WTC11 (cell line): ENCODE results near the gene FGD5. TPM values are rescaled to one million over a fixed set of nuclear protein-coding genes. Genes with fewer than 3 reads are reported as not detected.

Experiments
- ATAC-seq: fragments of 200-7000 bp; cut with Tn5 transposase; 2 replicates; pipeline ENCODE4 v1.10.0; 2021; ENCODE audit warnings: mild to moderate bottlenecking, moderate library complexity
- CTCF ChIA-PET: fragments of 300-600 bp; sonication (Branson Sonifier 250); formaldehyde crosslinking; loops from one replicate; lab custom pipeline; 2021; ENCODE audit warnings: antibody characterized with exemption; lab: Charles Lee
- POLR2A ChIA-PET: fragments of 350-600 bp; sonication (Branson Sonifier 250); formaldehyde crosslinking; loops from one replicate; lab custom pipeline; 2021; ENCODE audit warnings: antibody characterized with exemption; lab: Charles Lee
- DNase-seq: peaks from one replicate; pipeline ENCODE4 v3.0.0; 2021; ENCODE audit warnings: low spot score
- H3K27ac Mint-ChIP-seq: 2 replicates; pipeline ENCODE4 v1.8.0; 2021; ENCODE audit warnings: mixed read lengths
- H3K27me3 Mint-ChIP-seq: 2 replicates; pipeline ENCODE4 v1.8.0; 2021; ENCODE audit warnings: low read depth, mild to moderate bottlenecking, moderate library complexity, mixed read lengths
- H3K36me3 Mint-ChIP-seq: 2 replicates; pipeline ENCODE4 v1.8.0; 2021; ENCODE audit warnings: mixed read lengths
- H3K4me1 Mint-ChIP-seq: 2 replicates; pipeline ENCODE4 v1.8.0; 2022; ENCODE audit warnings: mixed read lengths
- H3K4me3 Mint-ChIP-seq: 2 replicates; pipeline ENCODE4 v1.8.0; 2021; ENCODE audit warnings: mild to moderate bottlenecking, moderate library complexity, mixed read lengths
- H3K9me3 Mint-ChIP-seq: 2 replicates; pipeline ENCODE4 v1.8.0; 2021; ENCODE audit warnings: mixed read lengths
- CREB1 ChIP-seq: sonication (generic); formaldehyde crosslinking; IDR thresholded peaks from 2 replicates; pipeline ENCODE4 v1.8.0; 2023; ENCODE audit warnings: mild to moderate bottlenecking, missing genetic modification reagents
- CREM ChIP-seq: sonication (generic); formaldehyde crosslinking; IDR thresholded peaks from 2 replicates; pipeline ENCODE4 v1.8.1; 2022; ENCODE audit warnings: mild to moderate bottlenecking, missing genetic modification reagents, moderate library complexity
- ESRRA ChIP-seq: sonication (generic); formaldehyde crosslinking; IDR thresholded peaks from 2 replicates; pipeline ENCODE4 v1.8.1; 2022; ENCODE audit warnings: mild to moderate bottlenecking, missing genetic modification reagents, borderline replicate concordance
- KAT7 ChIP-seq: sonication (generic); formaldehyde crosslinking; IDR thresholded peaks from 2 replicates; pipeline ENCODE4 v1.8.1; 2023; ENCODE audit warnings: missing genetic modification reagents, mild to moderate bottlenecking, borderline replicate concordance
- NR3C1 ChIP-seq: sonication (generic); formaldehyde crosslinking; conservative IDR thresholded peaks from 2 replicates; pipeline ENCODE4 v1.8.1; 2023; ENCODE audit warnings: low read depth, mild to moderate bottlenecking, missing genetic modification reagents
- TP53 ChIP-seq: sonication (generic); formaldehyde crosslinking; IDR thresholded peaks from 2 replicates; pipeline ENCODE4 v1.8.1; 2023; ENCODE audit warnings: mild to moderate bottlenecking, missing genetic modification reagents
- ZBTB21 ChIP-seq: sonication (generic); formaldehyde crosslinking; IDR thresholded peaks from 2 replicates; pipeline ENCODE4 v1.8.1; 2023; ENCODE audit warnings: mild to moderate bottlenecking, missing genetic modification reagents, borderline replicate concordance
- total RNA-seq: library from RNA; stranded (reverse); gene quantifications from 3 replicates; pipeline ENCODE4 v1.2.3, GENCODE V29; 2021
- TF ChIP-seq, protein P1 (sequence below): fragments of 250-450 bp; sonication (Bioruptor Pico); IDR thresholded peaks from 2 replicates; pipeline ENCODE4 v1.9.0; 2021; ENCODE audit warnings: mild to moderate bottlenecking, borderline replicate concordance
- TF ChIP-seq, protein P2 (sequence below): sonication (generic); formaldehyde crosslinking; IDR thresholded peaks from 2 replicates; pipeline ENCODE4 v1.8.0; 2022; ENCODE audit warnings: mild to moderate bottlenecking, missing genetic modification reagents
- TF ChIP-seq, protein P3 (sequence below): fragments of 250-450 bp; sonication (Bioruptor Pico); IDR thresholded peaks from 2 replicates; pipeline ENCODE4 v1.9.0; 2021; ENCODE audit warnings: mild to moderate bottlenecking
- TF ChIP-seq, protein P4 (sequence below): fragments of 250-450 bp; sonication (Bioruptor Pico); conservative IDR thresholded peaks from 2 replicates; pipeline ENCODE4 v1.9.0; 2021; ENCODE audit warnings: mild to moderate bottlenecking
- TF ChIP-seq, protein P5 (sequence below): sonication (generic); formaldehyde crosslinking; IDR thresholded peaks from 2 replicates; pipeline ENCODE4 v1.8.0; 2022; ENCODE audit warnings: mild to moderate bottlenecking, missing genetic modification reagents
- TF ChIP-seq, protein P6 (sequence below): sonication (generic); formaldehyde crosslinking; conservative IDR thresholded peaks from 2 replicates; pipeline ENCODE4 v1.8.1; 2023; ENCODE audit warnings: mild to moderate bottlenecking, low read depth, missing genetic modification reagents, moderate library complexity

The FGD5 gene
- total RNA-seq, 1 experiment from 2014 or later: 18.3 TPM

DNA sequence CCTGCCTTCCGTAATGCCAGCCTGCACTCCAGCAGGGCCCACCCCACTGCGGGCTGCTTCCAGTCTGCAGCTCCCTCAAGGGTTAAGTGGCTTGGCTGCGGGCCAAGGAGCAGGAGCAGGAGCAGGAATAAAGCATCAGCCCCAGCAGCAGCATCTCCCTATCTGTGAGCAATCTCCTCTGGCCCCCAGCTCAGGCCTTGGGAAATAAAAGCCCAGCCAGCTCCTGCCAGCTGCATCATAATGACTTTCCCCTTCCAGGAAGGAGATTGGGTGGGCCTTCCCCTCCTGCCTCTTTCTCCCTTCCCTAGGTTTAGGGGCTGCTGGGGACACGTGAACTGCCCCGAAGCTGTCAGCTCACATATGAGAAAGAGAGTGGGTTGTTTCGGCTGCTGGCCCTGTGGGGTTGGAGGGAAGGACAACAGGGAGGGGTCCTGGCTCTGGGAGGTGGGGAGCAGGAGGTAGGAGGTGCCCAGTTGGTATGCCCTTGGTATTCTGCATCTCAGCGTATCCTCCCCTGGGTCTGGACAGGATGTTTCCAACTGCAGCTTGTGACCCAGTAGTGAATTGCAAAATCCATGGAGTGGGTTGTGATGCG is 34.6 kb upstream of the FGD5 start (continued):
- TF ChIP-seq, protein P1, sequence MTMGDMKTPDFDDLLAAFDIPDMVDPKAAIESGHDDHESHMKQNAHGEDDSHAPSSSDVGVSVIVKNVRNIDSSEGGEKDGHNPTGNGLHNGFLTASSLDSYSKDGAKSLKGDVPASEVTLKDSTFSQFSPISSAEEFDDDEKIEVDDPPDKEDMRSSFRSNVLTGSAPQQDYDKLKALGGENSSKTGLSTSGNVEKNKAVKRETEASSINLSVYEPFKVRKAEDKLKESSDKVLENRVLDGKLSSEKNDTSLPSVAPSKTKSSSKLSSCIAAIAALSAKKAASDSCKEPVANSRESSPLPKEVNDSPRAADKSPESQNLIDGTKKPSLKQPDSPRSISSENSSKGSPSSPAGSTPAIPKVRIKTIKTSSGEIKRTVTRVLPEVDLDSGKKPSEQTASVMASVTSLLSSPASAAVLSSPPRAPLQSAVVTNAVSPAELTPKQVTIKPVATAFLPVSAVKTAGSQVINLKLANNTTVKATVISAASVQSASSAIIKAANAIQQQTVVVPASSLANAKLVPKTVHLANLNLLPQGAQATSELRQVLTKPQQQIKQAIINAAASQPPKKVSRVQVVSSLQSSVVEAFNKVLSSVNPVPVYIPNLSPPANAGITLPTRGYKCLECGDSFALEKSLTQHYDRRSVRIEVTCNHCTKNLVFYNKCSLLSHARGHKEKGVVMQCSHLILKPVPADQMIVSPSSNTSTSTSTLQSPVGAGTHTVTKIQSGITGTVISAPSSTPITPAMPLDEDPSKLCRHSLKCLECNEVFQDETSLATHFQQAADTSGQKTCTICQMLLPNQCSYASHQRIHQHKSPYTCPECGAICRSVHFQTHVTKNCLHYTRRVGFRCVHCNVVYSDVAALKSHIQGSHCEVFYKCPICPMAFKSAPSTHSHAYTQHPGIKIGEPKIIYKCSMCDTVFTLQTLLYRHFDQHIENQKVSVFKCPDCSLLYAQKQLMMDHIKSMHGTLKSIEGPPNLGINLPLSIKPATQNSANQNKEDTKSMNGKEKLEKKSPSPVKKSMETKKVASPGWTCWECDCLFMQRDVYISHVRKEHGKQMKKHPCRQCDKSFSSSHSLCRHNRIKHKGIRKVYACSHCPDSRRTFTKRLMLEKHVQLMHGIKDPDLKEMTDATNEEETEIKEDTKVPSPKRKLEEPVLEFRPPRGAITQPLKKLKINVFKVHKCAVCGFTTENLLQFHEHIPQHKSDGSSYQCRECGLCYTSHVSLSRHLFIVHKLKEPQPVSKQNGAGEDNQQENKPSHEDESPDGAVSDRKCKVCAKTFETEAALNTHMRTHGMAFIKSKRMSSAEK: no peak
- TF ChIP-seq, protein P2, sequence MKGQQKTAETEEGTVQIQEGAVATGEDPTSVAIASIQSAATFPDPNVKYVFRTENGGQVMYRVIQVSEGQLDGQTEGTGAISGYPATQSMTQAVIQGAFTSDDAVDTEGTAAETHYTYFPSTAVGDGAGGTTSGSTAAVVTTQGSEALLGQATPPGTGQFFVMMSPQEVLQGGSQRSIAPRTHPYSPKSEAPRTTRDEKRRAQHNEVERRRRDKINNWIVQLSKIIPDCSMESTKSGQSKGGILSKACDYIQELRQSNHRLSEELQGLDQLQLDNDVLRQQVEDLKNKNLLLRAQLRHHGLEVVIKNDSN (CRISPR knock-in tag): no peak
- TF ChIP-seq, protein P3, sequence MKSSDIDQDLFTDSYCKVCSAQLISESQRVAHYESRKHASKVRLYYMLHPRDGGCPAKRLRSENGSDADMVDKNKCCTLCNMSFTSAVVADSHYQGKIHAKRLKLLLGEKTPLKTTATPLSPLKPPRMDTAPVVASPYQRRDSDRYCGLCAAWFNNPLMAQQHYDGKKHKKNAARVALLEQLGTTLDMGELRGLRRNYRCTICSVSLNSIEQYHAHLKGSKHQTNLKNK (CRISPR knock-in tag): no peak

DNA sequence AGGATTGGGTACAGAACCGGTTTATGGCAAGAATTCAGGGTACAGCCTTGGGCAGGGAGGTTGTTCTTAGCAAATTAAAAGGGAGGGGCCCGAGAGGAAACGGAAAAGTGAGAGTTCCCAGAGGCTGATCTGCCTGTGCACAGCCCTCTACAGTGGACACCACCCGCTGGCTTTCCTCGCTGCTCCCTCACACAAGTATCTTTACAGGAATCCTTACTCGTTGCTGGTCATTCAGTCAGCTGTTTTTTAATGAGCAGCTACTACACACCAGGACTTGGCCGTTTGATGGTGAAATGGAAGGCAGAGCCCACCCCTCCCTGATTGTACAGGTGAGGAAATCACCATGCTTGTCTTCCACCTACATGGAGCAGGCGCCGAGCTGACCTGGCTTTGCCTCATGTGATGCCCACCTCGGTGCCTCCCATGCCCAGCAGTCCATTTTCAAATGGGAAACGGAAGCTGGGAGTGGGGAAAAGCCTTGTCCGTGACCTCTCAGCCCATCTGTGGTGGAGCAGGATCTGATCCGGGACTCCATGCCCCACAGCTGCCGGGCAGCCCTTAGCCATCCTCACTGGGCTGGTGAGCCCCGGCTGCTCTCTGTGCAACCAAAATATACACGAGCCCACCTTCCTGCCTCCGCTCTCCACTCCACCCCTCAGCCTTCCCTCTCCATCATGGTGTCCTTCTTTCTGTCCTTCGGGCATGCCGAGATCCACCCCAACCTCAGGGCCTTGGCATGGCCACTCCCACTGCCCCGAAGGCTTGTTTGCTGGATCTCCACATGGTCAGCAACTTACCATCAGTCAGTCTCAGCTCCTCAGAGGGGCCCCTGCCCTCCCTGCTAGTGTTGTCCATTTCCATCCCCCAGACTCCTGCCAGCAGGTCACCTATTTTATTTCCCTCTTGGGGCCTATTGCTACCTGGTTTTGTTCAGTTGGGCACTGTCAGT is 33.3 kb upstream of the FGD5 start:
- H3K27me3 Mint-ChIP-seq: no peaks in the 10 kb centered on the region
- no peak for DNase-seq
- CTCF ChIA-PET: interaction anchor here (1.0 to 2.4 kb wide), 5 partner anchors 26 to 184 kb away, joined by 3 to 14 read pairs (median 3); no protein-coding TSS in a partner anchor
- TF ChIP-seq, protein P1: no peak
- no peak for TF ChIP-seq ESRRA
- TF ChIP-seq KAT7 (CRISPR knock-in tag): no peak
- TF ChIP-seq TP53: no peak
- TF ChIP-seq NR3C1 (CRISPR knock-in tag): no peak
- TF ChIP-seq ZBTB21 (CRISPR knock-in tag): no peak
- TF ChIP-seq, protein P4, sequence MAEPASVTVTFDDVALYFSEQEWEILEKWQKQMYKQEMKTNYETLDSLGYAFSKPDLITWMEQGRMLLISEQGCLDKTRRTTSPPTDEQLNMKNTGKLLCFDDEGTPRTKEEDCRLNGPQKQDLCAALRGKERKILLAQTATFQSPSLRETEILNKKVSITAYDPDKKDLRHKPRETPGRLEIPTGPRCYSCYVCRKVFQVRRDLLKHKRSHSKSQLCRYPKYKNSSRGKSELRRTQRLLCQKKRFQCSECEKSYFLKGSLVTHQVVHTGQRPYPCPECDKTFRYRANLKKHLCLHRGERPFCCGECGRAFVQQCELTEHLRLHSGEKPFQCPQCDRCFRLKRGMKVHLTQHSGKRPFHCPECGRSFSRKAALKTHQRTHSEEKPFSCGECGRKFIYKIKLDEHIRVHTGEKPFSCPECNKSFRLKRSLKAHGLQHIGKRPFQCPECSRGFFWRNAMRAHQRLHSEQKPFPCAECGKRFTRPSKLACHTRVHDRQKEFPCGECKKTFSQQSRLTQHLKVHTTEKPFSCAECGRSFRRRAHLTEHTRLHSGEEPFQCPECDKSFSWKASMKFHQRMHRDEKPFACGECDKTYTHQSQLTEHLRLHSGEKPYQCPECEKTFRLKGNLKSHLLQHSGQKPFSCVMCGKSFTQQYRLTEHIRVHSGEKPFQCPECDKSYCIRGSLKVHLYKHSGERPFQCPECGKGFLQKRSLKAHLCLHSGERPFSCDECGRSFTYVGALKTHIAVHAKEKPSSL (CRISPR knock-in tag): no peak
- no peak for TF ChIP-seq CREM (CRISPR knock-in tag)
- TF ChIP-seq, protein P5, sequence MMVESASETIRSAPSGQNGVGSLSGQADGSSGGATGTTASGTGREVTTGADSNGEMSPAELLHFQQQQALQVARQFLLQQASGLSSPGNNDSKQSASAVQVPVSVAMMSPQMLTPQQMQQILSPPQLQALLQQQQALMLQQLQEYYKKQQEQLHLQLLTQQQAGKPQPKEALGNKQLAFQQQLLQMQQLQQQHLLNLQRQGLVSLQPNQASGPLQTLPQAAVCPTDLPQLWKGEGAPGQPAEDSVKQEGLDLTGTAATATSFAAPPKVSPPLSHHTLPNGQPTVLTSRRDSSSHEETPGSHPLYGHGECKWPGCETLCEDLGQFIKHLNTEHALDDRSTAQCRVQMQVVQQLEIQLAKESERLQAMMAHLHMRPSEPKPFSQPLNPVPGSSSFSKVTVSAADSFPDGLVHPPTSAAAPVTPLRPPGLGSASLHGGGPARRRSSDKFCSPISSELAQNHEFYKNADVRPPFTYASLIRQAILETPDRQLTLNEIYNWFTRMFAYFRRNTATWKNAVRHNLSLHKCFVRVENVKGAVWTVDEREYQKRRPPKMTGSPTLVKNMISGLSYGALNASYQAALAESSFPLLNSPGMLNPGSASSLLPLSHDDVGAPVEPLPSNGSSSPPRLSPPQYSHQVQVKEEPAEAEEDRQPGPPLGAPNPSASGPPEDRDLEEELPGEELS (CRISPR knock-in tag): no peak
- no peak for TF ChIP-seq CREB1 (CRISPR knock-in tag)
- TF ChIP-seq, protein P6, sequence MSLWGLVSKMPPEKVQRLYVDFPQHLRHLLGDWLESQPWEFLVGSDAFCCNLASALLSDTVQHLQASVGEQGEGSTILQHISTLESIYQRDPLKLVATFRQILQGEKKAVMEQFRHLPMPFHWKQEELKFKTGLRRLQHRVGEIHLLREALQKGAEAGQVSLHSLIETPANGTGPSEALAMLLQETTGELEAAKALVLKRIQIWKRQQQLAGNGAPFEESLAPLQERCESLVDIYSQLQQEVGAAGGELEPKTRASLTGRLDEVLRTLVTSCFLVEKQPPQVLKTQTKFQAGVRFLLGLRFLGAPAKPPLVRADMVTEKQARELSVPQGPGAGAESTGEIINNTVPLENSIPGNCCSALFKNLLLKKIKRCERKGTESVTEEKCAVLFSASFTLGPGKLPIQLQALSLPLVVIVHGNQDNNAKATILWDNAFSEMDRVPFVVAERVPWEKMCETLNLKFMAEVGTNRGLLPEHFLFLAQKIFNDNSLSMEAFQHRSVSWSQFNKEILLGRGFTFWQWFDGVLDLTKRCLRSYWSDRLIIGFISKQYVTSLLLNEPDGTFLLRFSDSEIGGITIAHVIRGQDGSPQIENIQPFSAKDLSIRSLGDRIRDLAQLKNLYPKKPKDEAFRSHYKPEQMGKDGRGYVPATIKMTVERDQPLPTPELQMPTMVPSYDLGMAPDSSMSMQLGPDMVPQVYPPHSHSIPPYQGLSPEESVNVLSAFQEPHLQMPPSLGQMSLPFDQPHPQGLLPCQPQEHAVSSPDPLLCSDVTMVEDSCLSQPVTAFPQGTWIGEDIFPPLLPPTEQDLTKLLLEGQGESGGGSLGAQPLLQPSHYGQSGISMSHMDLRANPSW (CRISPR knock-in tag): no peak

More for the DNA sequence above, 33.3 kb upstream of the FGD5 start:
- Mint-ChIP-seq H3K27ac (no peak overlapping the region), H3K4me1 (peaks cover 18% of the 10 kb centered on the region), H3K9me3 (peaks cover 6% of the 10 kb centered on the region), H3K4me3 (no peak overlapping the region), H3K36me3 (no peaks in the 10 kb centered on the region)
- ATAC-seq: no peak
- POLR2A ChIA-PET: no interaction called here
